HepG2 (cell line): ENCODE measurements around the gene CDC6. TPM values are rescaled to one million over a fixed set of nuclear protein-coding genes. Genes with fewer than 3 reads are reported as not detected.
A peak's percentile ranks its signal among the peaks of the same experiment; 100 is the strongest.

Source experiments
- EZH2 ChIP-seq: conservative IDR thresholded peaks from 2 replicates; pipeline ENCODE4 v1.6.1; 2012; ENCODE audit warnings: mild to moderate bottlenecking, low read depth, low read length, moderate library complexity
- FOXO1 ChIP-seq: sonication (generic); formaldehyde crosslinking; IDR thresholded peaks from 2 replicates; pipeline ENCODE4 v1.4.0; 2020; ENCODE audit warnings: missing genetic modification reagents
- MAZ ChIP-seq, 2 experiments: sonication (generic) in 1 of 2; formaldehyde crosslinking in 1 of 2; IDR thresholded peaks; 2 replicates each; pipeline versions ENCODE4 v1.5.0 to v1.6.1; 2012 to 2020; ENCODE audit warnings: low read depth in 2 of 2, mild to moderate bottlenecking in 2 of 2, borderline replicate concordance in 1 of 2, improper control_type of control experiment in 1 of 2, low read length in 1 of 2, missing genetic modification reagents in 1 of 2, moderate library complexity in 1 of 2
- NFE2L1 ChIP-seq: sonication (generic); formaldehyde crosslinking; IDR thresholded peaks from 2 replicates; pipeline ENCODE4 v1.4.0; 2020; ENCODE audit warnings: missing genetic modification reagents, mild to moderate bottlenecking, borderline replicate concordance
- SP5 ChIP-seq: IDR thresholded peaks from 2 replicates; pipeline ENCODE4 v1.6.1; 2016; ENCODE audit warnings: low read depth, borderline replicate concordance
- STAG1 ChIP-seq: sonication (generic); formaldehyde crosslinking; IDR thresholded peaks from 2 replicates; pipeline ENCODE4 v1.4.0; 2020; ENCODE audit warnings: missing genetic modification reagents
- ZMYM3 ChIP-seq: sonication (generic); formaldehyde crosslinking; IDR thresholded peaks from 2 replicates; pipeline ENCODE4 v1.5.1; 2020; ENCODE audit warnings: mild to moderate bottlenecking, missing genetic modification reagents
- ZNF33B ChIP-seq: sonication (generic); formaldehyde crosslinking; IDR thresholded peaks from 2 replicates; pipeline ENCODE4 v1.5.1; 2020; ENCODE audit warnings: mild to moderate bottlenecking, missing genetic modification reagents
- ZSCAN30 ChIP-seq: sonication (generic); formaldehyde crosslinking; IDR thresholded peaks from 2 replicates; pipeline ENCODE4 v1.5.0; 2020; ENCODE audit warnings: mild to moderate bottlenecking, missing genetic modification reagents
- polyA plus RNA-seq, 8 experiments: library from polyadenylated mRNA; depleted of rRNA in 3 of 8; stranded (reverse) in 7 of 8; unstranded in 1 of 8; fragments of >200 nt; fragmentation: Illumina TruSeq in 4 of 8; extraction: Trizol in 4 of 8; gene quantifications; 2 replicates each; pipeline versions ENCODE4 v1.2.1 to v1.2.3, GENCODE V29; 2011 to 2016; ENCODE audit warnings: low read depth in 4 of 8, missing spikeins in 1 of 8, mixed read lengths in 1 of 8; ENCODE audit not compliant: insufficient read depth in 1 of 8
- total RNA-seq, 5 experiments: library from RNA; depleted of rRNA; stranded (reverse); fragments of >200 nt; fragmentation: Illumina TruSeq; extraction: Trizol; gene quantifications; 2 replicates each; pipeline ENCODE4 v1.2.3, GENCODE V29; 2016; ENCODE audit warnings: low read depth in 1 of 5
- TF ChIP-seq, protein P1 (sequence below), 2 experiments: fragments of 450-650 bp in 1 of 2; sonication (generic) in 1 of 2; formaldehyde crosslinking in 1 of 2; IDR thresholded peaks; 2 replicates each; pipeline versions ENCODE4 v1.6.1 to v1.8.0; 2016 to 2022; ENCODE audit warnings: antibody characterized with exemption in 1 of 2, mild to moderate bottlenecking in 1 of 2, missing genetic modification reagents in 1 of 2
- TF ChIP-seq, protein P2 (sequence below): sonication (generic); formaldehyde crosslinking; IDR thresholded peaks from 2 replicates; pipeline ENCODE4 v1.4.0; 2020; ENCODE audit warnings: missing genetic modification reagents, borderline replicate concordance
- TF ChIP-seq, protein P3 (sequence below): sonication (generic); formaldehyde crosslinking; conservative IDR thresholded peaks from 2 replicates; pipeline ENCODE4 v1.8.0; 2022; ENCODE audit warnings: low read depth, missing genetic modification reagents
- TF ChIP-seq, protein P4 (sequence below): sonication (generic); formaldehyde crosslinking; IDR thresholded peaks from 2 replicates; pipeline ENCODE4 v1.4.0; 2020; ENCODE audit warnings: mild to moderate bottlenecking, missing genetic modification reagents

Gene CDC6
- total and polyA plus RNA-seq, 2 of the 13 experiments (the other 11 are each of a cell fraction or from before 2014, with no cell fraction given): 17.4 to 114 TPM

DNA sequence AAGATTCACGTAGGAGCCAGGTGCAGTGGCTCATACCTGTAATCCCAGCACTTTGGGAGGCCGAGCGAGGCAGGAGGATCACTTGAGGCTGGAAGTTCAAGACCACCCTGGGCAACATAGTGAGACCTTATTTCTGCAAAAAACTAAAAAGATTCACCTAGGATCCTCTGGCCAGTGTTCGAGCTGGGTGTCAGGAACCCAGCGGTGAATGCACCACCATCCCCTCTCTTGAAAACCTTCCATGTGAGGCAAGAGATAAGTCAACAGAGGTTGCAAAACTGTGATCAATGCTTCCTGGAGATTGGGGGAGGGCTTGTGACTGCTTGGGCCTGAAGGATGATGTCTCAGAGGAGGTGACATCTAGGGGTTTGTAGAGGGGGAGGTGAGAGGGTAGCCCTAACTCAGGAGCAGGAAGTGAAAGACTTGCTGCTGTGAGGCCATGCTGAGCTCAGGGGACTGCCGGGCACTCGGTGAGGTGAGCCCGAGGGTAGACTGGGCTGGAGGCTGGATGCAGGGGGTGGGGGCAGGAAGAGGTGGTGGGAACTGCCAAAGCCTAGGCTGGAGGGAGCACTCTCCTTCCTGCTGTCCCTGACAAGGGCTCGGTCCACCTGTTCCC is 65.2 kb downstream of the CDC6 start (continued):
- TF ChIP-seq, protein P1, sequence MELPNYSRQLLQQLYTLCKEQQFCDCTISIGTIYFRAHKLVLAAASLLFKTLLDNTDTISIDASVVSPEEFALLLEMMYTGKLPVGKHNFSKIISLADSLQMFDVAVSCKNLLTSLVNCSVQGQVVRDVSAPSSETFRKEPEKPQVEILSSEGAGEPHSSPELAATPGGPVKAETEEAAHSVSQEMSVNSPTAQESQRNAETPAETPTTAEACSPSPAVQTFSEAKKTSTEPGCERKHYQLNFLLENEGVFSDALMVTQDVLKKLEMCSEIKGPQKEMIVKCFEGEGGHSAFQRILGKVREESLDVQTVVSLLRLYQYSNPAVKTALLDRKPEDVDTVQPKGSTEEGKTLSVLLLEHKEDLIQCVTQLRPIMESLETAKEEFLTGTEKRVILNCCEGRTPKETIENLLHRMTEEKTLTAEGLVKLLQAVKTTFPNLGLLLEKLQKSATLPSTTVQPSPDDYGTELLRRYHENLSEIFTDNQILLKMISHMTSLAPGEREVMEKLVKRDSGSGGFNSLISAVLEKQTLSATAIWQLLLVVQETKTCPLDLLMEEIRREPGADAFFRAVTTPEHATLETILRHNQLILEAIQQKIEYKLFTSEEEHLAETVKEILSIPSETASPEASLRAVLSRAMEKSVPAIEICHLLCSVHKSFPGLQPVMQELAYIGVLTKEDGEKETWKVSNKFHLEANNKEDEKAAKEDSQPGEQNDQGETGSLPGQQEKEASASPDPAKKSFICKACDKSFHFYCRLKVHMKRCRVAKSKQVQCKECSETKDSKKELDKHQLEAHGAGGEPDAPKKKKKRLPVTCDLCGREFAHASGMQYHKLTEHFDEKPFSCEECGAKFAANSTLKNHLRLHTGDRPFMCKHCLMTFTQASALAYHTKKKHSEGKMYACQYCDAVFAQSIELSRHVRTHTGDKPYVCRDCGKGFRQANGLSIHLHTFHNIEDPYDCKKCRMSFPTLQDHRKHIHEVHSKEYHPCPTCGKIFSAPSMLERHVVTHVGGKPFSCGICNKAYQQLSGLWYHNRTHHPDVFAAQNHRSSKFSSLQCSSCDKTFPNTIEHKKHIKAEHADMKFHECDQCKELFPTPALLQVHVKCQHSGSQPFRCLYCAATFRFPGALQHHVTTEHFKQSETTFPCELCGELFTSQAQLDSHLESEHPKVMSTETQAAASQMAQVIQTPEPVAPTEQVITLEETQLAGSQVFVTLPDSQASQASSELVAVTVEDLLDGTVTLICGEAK (IDR thresholded peaks at IDR 0.05): no peak
- TF ChIP-seq, protein P1 (CRISPR knock-in tag; IDR thresholded peaks at IDR 0.05): peak; percentile 16; the same call in 1 of the 2 replicates
- TF ChIP-seq STAG1 (peak; percentile 26; the same call in 1 of the 2 replicates), MAZ (IDR thresholded peaks at IDR 0.05; ENCODE audit: borderline replicate concordance, low read depth, low read length) (peak; percentile 72; the same call in 1 of the 2 replicates), MAZ (CRISPR knock-in tag; IDR thresholded peaks at IDR 0.05; ENCODE audit: low read depth) (peak; percentile 87), ZSCAN30 (no peak), ZNF33B (CRISPR knock-in tag) (0 out of 2 replicates have a peak, but pooled peaks have one; percentile 32), SP5 (CRISPR knock-in tag) (peak; percentile 86), EZH2 (no peak), NFE2L1 (CRISPR knock-in tag) (0 out of 2 replicates have a peak, but pooled peaks have one; percentile 13), ZMYM3 (CRISPR knock-in tag) (peak; percentile 71), FOXO1 (CRISPR knock-in tag) (peak; percentile 84)
- TF ChIP-seq, protein P2, sequence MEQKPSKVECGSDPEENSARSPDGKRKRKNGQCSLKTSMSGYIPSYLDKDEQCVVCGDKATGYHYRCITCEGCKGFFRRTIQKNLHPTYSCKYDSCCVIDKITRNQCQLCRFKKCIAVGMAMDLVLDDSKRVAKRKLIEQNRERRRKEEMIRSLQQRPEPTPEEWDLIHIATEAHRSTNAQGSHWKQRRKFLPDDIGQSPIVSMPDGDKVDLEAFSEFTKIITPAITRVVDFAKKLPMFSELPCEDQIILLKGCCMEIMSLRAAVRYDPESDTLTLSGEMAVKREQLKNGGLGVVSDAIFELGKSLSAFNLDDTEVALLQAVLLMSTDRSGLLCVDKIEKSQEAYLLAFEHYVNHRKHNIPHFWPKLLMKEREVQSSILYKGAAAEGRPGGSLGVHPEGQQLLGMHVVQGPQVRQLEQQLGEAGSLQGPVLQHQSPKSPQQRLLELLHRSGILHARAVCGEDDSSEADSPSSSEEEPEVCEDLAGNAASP (CRISPR knock-in tag): peak; percentile 85
- TF ChIP-seq, protein P3, sequence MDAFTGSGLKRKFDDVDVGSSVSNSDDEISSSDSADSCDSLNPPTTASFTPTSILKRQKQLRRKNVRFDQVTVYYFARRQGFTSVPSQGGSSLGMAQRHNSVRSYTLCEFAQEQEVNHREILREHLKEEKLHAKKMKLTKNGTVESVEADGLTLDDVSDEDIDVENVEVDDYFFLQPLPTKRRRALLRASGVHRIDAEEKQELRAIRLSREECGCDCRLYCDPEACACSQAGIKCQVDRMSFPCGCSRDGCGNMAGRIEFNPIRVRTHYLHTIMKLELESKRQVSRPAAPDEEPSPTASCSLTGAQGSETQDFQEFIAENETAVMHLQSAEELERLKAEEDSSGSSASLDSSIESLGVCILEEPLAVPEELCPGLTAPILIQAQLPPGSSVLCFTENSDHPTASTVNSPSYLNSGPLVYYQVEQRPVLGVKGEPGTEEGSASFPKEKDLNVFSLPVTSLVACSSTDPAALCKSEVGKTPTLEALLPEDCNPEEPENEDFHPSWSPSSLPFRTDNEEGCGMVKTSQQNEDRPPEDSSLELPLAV (CRISPR knock-in tag): no peak
- TF ChIP-seq, protein P4, sequence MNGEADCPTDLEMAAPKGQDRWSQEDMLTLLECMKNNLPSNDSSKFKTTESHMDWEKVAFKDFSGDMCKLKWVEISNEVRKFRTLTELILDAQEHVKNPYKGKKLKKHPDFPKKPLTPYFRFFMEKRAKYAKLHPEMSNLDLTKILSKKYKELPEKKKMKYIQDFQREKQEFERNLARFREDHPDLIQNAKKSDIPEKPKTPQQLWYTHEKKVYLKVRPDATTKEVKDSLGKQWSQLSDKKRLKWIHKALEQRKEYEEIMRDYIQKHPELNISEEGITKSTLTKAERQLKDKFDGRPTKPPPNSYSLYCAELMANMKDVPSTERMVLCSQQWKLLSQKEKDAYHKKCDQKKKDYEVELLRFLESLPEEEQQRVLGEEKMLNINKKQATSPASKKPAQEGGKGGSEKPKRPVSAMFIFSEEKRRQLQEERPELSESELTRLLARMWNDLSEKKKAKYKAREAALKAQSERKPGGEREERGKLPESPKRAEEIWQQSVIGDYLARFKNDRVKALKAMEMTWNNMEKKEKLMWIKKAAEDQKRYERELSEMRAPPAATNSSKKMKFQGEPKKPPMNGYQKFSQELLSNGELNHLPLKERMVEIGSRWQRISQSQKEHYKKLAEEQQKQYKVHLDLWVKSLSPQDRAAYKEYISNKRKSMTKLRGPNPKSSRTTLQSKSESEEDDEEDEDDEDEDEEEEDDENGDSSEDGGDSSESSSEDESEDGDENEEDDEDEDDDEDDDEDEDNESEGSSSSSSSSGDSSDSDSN (CRISPR knock-in tag): peak; percentile 44
